Measurements from ENCODE around the gene MDM2.

The MDM2 gene

GRCh38 chr12:68807576-68808387, at the start of gene MDM2:
TSS of gene MDM2 (plus strand) at chr12:68808177. CDS start at chr12:68808478, 301 bp downstream.
- peak; percentile 99 for DNase-seq (ENCODE audit: low spot score)

- DNase-seq (ENCODE audit: low spot score): no peak
Observed at GRCh38 chr12:68759852-68760251, 48.1 kb upstream of the MDM2 start.

- no peak for DNase-seq (ENCODE audit: low spot score)
Observed at GRCh38 chr12:68760806-68761441, 47.1 kb upstream of the MDM2 start.

- no peak for DNase-seq (ENCODE audit: low spot score)
Observed at GRCh38 chr12:68761442-68761812, 46.5 kb upstream of the MDM2 start.

- no peak for DNase-seq (ENCODE audit: low spot score)
Observed at GRCh38 chr12:68761901-68762630, 45.9 kb upstream of the MDM2 start.

- no peak for DNase-seq (ENCODE audit: low spot score)
Observed at GRCh38 chr12:68762691-68763090, 45.3 kb upstream of the MDM2 start.

- no peak for DNase-seq (ENCODE audit: low spot score)
Observed at GRCh38 chr12:68765696-68766095, 42.3 kb upstream of the MDM2 start.

- DNase-seq (ENCODE audit: low spot score): no peak
Observed at GRCh38 chr12:68766646-68767045, 41.3 kb upstream of the MDM2 start.

- DNase-seq (ENCODE audit: low spot score): no peak
Observed at GRCh38 chr12:68767191-68767590, 40.8 kb upstream of the MDM2 start.

- DNase-seq (ENCODE audit: low spot score): no peak
Observed at GRCh38 chr12:68768431-68768939, 39.5 kb upstream of the MDM2 start.

- DNase-seq (ENCODE audit: low spot score): no peak
Observed at GRCh38 chr12:68769941-68770340, 38.0 kb upstream of the MDM2 start.

GRCh38 chr12:68771223-68771925, 36.6 kb upstream of the MDM2 start:
- DNase-seq (ENCODE audit: low spot score): no peak

- DNase-seq (ENCODE audit: low spot score): no peak
Observed at GRCh38 chr12:68772714-68773113, 35.3 kb upstream of the MDM2 start.

- DNase-seq (ENCODE audit: low spot score): no peak
Observed at GRCh38 chr12:68773582-68773981, 34.4 kb upstream of the MDM2 start.

GRCh38 chr12:68775121-68775630, 32.8 kb upstream of the MDM2 start:
- DNase-seq (ENCODE audit: low spot score): no peak

GRCh38 chr12:68776976-68777610, 30.9 kb upstream of the MDM2 start:
- no peak for DNase-seq (ENCODE audit: low spot score)

GRCh38 chr12:68779280-68779679, 28.7 kb upstream of the MDM2 start:
- no peak for DNase-seq (ENCODE audit: low spot score)

- no peak for DNase-seq (ENCODE audit: low spot score)
Observed at GRCh38 chr12:68780731-68781130, 27.2 kb upstream of the MDM2 start.

- no peak for DNase-seq (ENCODE audit: low spot score)
Observed at GRCh38 chr12:68781728-68782127, 26.2 kb upstream of the MDM2 start.

- DNase-seq (ENCODE audit: low spot score): no peak
Observed at GRCh38 chr12:68784015-68784414, 24.0 kb upstream of the MDM2 start.

GRCh38 chr12:68785358-68785757, 22.6 kb upstream of the MDM2 start:
- DNase-seq (ENCODE audit: low spot score): no peak

Data from LoVo (cell line).